WTC11 (cell line): Measurements from ENCODE around the gene FBXO3. TPM values are rescaled to one million over a fixed set of nuclear protein-coding genes. Genes with fewer than 3 reads are reported as not detected.

ENCODE experiments used
- ATAC-seq: fragments of 200-7000 bp; cut with Tn5 transposase; 2 replicates; pipeline ENCODE4 v1.10.0; 2021; ENCODE audit warnings: mild to moderate bottlenecking, moderate library complexity
- CTCF ChIA-PET: fragments of 300-600 bp; sonication (Branson Sonifier 250); formaldehyde crosslinking; loops from one replicate; lab custom pipeline; 2021; ENCODE audit warnings: antibody characterized with exemption; lab: Charles Lee
- POLR2A ChIA-PET: fragments of 350-600 bp; sonication (Branson Sonifier 250); formaldehyde crosslinking; loops from one replicate; lab custom pipeline; 2021; ENCODE audit warnings: antibody characterized with exemption; lab: Charles Lee
- DNase-seq: peaks from one replicate; pipeline ENCODE4 v3.0.0; 2021; ENCODE audit warnings: low spot score
- H3K27ac Mint-ChIP-seq: 2 replicates; pipeline ENCODE4 v1.8.0; 2021; ENCODE audit warnings: mixed read lengths
- H3K27me3 Mint-ChIP-seq: 2 replicates; pipeline ENCODE4 v1.8.0; 2021; ENCODE audit warnings: low read depth, mild to moderate bottlenecking, moderate library complexity, mixed read lengths
- H3K36me3 Mint-ChIP-seq: 2 replicates; pipeline ENCODE4 v1.8.0; 2021; ENCODE audit warnings: mixed read lengths
- H3K4me1 Mint-ChIP-seq: 2 replicates; pipeline ENCODE4 v1.8.0; 2022; ENCODE audit warnings: mixed read lengths
- H3K4me3 Mint-ChIP-seq: 2 replicates; pipeline ENCODE4 v1.8.0; 2021; ENCODE audit warnings: mild to moderate bottlenecking, moderate library complexity, mixed read lengths
- H3K9me3 Mint-ChIP-seq: 2 replicates; pipeline ENCODE4 v1.8.0; 2021; ENCODE audit warnings: mixed read lengths
- ATF1 ChIP-seq: sonication (generic); formaldehyde crosslinking; IDR thresholded peaks from 2 replicates; pipeline ENCODE4 v1.8.1; 2023; ENCODE audit warnings: mild to moderate bottlenecking, moderate library complexity, missing genetic modification reagents
- CREB1 ChIP-seq: sonication (generic); formaldehyde crosslinking; IDR thresholded peaks from 2 replicates; pipeline ENCODE4 v1.8.0; 2023; ENCODE audit warnings: mild to moderate bottlenecking, missing genetic modification reagents
- CREM ChIP-seq: sonication (generic); formaldehyde crosslinking; IDR thresholded peaks from 2 replicates; pipeline ENCODE4 v1.8.1; 2022; ENCODE audit warnings: mild to moderate bottlenecking, missing genetic modification reagents, moderate library complexity
- FOXJ3 ChIP-seq: sonication (generic); formaldehyde crosslinking; IDR thresholded peaks from 2 replicates; pipeline ENCODE4 v1.9.0; 2021; ENCODE audit warnings: missing genetic modification reagents, mild to moderate bottlenecking, borderline replicate concordance
- MYBL2 ChIP-seq: sonication (generic); formaldehyde crosslinking; IDR thresholded peaks from 2 replicates; pipeline ENCODE4 v1.8.1; 2023; ENCODE audit warnings: mild to moderate bottlenecking, moderate library complexity, missing genetic modification reagents
- NR1H2 ChIP-seq: sonication (generic); formaldehyde crosslinking; IDR thresholded peaks from 2 replicates; pipeline ENCODE4 v1.9.0; 2021; ENCODE audit warnings: mild to moderate bottlenecking, moderate library complexity, missing genetic modification reagents
- OVOL2 ChIP-seq: fragments of 250-450 bp; sonication (Bioruptor Pico); IDR thresholded peaks from 2 replicates; pipeline ENCODE4 v1.9.0; 2021; ENCODE audit warnings: mild to moderate bottlenecking, borderline replicate concordance
- TCF7 ChIP-seq: sonication (generic); formaldehyde crosslinking; IDR thresholded peaks from 2 replicates; pipeline ENCODE4 v1.8.0; 2022; ENCODE audit warnings: mild to moderate bottlenecking, low read depth, missing genetic modification reagents, moderate library complexity
- TEAD4 ChIP-seq: sonication (generic); formaldehyde crosslinking; IDR thresholded peaks from 2 replicates; pipeline ENCODE4 v1.8.0; 2022; ENCODE audit warnings: mild to moderate bottlenecking, missing genetic modification reagents
- ZNF416 ChIP-seq: fragments of 250-450 bp; sonication (Bioruptor Pico); IDR thresholded peaks from 2 replicates; pipeline ENCODE4 v1.9.0; 2021; ENCODE audit warnings: mild to moderate bottlenecking, inconsistent platforms
- ZNF423 ChIP-seq: fragments of 250-450 bp; sonication (Bioruptor Pico); IDR thresholded peaks from 2 replicates; pipeline ENCODE4 v2.1.2; 2022; ENCODE audit warnings: mild to moderate bottlenecking, moderate library complexity
- total RNA-seq: library from RNA; stranded (reverse); gene quantifications from 3 replicates; pipeline ENCODE4 v1.2.3, GENCODE V29; 2021
- TF ChIP-seq, protein P1 (sequence below): sonication (generic); formaldehyde crosslinking; IDR thresholded peaks from 2 replicates; pipeline ENCODE4 v1.8.1; 2023; ENCODE audit warnings: mild to moderate bottlenecking, missing genetic modification reagents
- TF ChIP-seq, protein P2 (sequence below): sonication (generic); formaldehyde crosslinking; IDR thresholded peaks from 2 replicates; pipeline ENCODE4 v1.8.1; 2023; ENCODE audit warnings: mild to moderate bottlenecking, missing genetic modification reagents, moderate library complexity
- TF ChIP-seq, protein P3 (sequence below): sonication (generic); formaldehyde crosslinking; IDR thresholded peaks from 2 replicates; pipeline ENCODE4 v1.8.0; 2023; ENCODE audit warnings: mild to moderate bottlenecking, missing genetic modification reagents
- TF ChIP-seq, protein P4 (sequence below): sonication (generic); formaldehyde crosslinking; IDR thresholded peaks from 2 replicates; pipeline ENCODE4 v1.8.0; 2022; ENCODE audit warnings: mild to moderate bottlenecking, missing genetic modification reagents
- TF ChIP-seq, protein P5 (sequence below): fragments of 250-450 bp; sonication (Bioruptor Pico); IDR thresholded peaks from 2 replicates; pipeline ENCODE4 v1.9.0; 2021; ENCODE audit warnings: mild to moderate bottlenecking
- TF ChIP-seq, protein P6 (sequence below): sonication (generic); formaldehyde crosslinking; IDR thresholded peaks from 2 replicates; pipeline ENCODE4 v1.8.1; 2023; ENCODE audit warnings: mild to moderate bottlenecking, missing genetic modification reagents, borderline replicate concordance

FBXO3 gene
- total RNA-seq, 1 experiment from 2014 or later: 14.5 TPM

DNA sequence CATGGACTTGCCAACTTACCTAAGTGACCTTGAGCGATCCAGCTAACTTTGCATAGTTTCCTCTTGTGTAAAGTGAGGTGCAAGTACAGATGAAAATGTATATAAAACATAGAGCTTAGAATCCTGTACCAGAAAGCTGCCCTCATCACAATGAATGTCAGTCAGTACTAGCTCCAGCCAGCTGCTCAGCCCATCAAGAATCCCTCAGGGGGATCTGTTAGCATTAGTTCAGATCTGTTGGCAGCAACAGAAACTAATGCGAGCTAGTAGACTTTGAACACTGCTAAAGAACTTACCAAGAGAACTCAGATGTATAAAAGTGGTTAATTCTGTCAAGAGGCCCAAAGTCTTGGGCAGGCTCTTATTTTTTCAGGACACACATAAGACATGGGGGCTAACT lies 67.4 kb downstream of the FBXO3 start:
- H3K4me3 Mint-ChIP-seq: no peak overlapping the region
- no peak overlapping the region for H3K27ac Mint-ChIP-seq
- ATAC-seq (no peak), DNase-seq (no peak)
- peaks cover 9% of the 10 kb centered on the region for H3K36me3 Mint-ChIP-seq
- POLR2A ChIA-PET: no interaction called here
- CTCF ChIA-PET: interaction anchor here (1.5 kb wide), 1 partner anchor 101 kb away, joined by 5 read pairs; no protein-coding TSS in a partner anchor
- H3K27me3 Mint-ChIP-seq: no peaks in the 10 kb centered on the region
- H3K4me1 Mint-ChIP-seq: peaks cover 10% of the 10 kb centered on the region; the same call in 1 of the 2 replicates
- TF ChIP-seq ZNF423 (CRISPR knock-in tag) (no peak), CREB1 (no peak), OVOL2 (CRISPR knock-in tag) (no peak), MYBL2 (no peak), TCF7 (CRISPR knock-in tag) (no peak), TEAD4 (CRISPR knock-in tag) (no peak), ATF1 (CRISPR knock-in tag) (no peak), FOXJ3 (CRISPR knock-in tag) (no peak), ZNF416 (CRISPR knock-in tag) (no peak), CREM (CRISPR knock-in tag) (no peak), NR1H2 (CRISPR knock-in tag) (no peak)
- TF ChIP-seq, protein P1, sequence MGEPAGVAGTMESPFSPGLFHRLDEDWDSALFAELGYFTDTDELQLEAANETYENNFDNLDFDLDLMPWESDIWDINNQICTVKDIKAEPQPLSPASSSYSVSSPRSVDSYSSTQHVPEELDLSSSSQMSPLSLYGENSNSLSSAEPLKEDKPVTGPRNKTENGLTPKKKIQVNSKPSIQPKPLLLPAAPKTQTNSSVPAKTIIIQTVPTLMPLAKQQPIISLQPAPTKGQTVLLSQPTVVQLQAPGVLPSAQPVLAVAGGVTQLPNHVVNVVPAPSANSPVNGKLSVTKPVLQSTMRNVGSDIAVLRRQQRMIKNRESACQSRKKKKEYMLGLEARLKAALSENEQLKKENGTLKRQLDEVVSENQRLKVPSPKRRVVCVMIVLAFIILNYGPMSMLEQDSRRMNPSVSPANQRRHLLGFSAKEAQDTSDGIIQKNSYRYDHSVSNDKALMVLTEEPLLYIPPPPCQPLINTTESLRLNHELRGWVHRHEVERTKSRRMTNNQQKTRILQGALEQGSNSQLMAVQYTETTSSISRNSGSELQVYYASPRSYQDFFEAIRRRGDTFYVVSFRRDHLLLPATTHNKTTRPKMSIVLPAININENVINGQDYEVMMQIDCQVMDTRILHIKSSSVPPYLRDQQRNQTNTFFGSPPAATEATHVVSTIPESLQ: no peak
- TF ChIP-seq, protein P2, sequence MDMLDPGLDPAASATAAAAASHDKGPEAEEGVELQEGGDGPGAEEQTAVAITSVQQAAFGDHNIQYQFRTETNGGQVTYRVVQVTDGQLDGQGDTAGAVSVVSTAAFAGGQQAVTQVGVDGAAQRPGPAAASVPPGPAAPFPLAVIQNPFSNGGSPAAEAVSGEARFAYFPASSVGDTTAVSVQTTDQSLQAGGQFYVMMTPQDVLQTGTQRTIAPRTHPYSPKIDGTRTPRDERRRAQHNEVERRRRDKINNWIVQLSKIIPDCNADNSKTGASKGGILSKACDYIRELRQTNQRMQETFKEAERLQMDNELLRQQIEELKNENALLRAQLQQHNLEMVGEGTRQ: no peak
- TF ChIP-seq, protein P3, sequence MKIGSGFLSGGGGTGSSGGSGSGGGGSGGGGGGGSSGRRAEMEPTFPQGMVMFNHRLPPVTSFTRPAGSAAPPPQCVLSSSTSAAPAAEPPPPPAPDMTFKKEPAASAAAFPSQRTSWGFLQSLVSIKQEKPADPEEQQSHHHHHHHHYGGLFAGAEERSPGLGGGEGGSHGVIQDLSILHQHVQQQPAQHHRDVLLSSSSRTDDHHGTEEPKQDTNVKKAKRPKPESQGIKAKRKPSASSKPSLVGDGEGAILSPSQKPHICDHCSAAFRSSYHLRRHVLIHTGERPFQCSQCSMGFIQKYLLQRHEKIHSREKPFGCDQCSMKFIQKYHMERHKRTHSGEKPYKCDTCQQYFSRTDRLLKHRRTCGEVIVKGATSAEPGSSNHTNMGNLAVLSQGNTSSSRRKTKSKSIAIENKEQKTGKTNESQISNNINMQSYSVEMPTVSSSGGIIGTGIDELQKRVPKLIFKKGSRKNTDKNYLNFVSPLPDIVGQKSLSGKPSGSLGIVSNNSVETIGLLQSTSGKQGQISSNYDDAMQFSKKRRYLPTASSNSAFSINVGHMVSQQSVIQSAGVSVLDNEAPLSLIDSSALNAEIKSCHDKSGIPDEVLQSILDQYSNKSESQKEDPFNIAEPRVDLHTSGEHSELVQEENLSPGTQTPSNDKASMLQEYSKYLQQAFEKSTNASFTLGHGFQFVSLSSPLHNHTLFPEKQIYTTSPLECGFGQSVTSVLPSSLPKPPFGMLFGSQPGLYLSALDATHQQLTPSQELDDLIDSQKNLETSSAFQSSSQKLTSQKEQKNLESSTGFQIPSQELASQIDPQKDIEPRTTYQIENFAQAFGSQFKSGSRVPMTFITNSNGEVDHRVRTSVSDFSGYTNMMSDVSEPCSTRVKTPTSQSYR (CRISPR knock-in tag): no peak
- TF ChIP-seq, protein P4, sequence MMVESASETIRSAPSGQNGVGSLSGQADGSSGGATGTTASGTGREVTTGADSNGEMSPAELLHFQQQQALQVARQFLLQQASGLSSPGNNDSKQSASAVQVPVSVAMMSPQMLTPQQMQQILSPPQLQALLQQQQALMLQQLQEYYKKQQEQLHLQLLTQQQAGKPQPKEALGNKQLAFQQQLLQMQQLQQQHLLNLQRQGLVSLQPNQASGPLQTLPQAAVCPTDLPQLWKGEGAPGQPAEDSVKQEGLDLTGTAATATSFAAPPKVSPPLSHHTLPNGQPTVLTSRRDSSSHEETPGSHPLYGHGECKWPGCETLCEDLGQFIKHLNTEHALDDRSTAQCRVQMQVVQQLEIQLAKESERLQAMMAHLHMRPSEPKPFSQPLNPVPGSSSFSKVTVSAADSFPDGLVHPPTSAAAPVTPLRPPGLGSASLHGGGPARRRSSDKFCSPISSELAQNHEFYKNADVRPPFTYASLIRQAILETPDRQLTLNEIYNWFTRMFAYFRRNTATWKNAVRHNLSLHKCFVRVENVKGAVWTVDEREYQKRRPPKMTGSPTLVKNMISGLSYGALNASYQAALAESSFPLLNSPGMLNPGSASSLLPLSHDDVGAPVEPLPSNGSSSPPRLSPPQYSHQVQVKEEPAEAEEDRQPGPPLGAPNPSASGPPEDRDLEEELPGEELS (CRISPR knock-in tag): no peak
- TF ChIP-seq, protein P5, sequence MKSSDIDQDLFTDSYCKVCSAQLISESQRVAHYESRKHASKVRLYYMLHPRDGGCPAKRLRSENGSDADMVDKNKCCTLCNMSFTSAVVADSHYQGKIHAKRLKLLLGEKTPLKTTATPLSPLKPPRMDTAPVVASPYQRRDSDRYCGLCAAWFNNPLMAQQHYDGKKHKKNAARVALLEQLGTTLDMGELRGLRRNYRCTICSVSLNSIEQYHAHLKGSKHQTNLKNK (CRISPR knock-in tag): no peak
- TF ChIP-seq, protein P6, sequence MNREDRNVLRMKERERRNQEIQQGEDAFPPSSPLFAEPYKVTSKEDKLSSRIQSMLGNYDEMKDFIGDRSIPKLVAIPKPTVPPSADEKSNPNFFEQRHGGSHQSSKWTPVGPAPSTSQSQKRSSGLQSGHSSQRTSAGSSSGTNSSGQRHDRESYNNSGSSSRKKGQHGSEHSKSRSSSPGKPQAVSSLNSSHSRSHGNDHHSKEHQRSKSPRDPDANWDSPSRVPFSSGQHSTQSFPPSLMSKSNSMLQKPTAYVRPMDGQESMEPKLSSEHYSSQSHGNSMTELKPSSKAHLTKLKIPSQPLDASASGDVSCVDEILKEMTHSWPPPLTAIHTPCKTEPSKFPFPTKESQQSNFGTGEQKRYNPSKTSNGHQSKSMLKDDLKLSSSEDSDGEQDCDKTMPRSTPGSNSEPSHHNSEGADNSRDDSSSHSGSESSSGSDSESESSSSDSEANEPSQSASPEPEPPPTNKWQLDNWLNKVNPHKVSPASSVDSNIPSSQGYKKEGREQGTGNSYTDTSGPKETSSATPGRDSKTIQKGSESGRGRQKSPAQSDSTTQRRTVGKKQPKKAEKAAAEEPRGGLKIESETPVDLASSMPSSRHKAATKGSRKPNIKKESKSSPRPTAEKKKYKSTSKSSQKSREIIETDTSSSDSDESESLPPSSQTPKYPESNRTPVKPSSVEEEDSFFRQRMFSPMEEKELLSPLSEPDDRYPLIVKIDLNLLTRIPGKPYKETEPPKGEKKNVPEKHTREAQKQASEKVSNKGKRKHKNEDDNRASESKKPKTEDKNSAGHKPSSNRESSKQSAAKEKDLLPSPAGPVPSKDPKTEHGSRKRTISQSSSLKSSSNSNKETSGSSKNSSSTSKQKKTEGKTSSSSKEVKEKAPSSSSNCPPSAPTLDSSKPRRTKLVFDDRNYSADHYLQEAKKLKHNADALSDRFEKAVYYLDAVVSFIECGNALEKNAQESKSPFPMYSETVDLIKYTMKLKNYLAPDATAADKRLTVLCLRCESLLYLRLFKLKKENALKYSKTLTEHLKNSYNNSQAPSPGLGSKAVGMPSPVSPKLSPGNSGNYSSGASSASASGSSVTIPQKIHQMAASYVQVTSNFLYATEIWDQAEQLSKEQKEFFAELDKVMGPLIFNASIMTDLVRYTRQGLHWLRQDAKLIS (CRISPR knock-in tag): no peak
- H3K9me3 Mint-ChIP-seq: no peaks in the 10 kb centered on the region
